ENCODE measurements around the gene LDB3.

Gene LDB3

DNA sequence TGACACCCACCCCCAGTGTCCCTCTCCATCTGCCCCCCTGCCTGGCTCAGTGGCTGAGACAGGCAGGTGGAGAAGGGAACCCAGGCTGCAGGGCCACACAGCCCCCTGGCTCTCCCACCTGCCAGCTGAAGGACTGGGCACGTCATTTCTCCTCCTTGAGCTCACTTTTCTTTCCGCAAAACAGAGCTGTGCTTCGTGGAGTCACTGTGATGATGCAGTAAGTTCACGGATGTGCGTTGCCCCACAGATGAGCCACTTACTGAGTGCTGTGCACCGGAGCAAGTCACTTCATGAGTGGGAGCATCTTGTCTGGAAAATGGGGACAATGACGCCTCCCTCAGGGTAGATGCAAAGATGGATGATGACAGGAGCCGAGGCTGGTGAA, 11.3 kb upstream of the LDB3 start:
- peaks cover 4% of the 10 kb centered on the region for H3K27me3 ChIP-seq (ENCODE audit: insufficient read depth, low read length, poor library complexity)

DNA sequence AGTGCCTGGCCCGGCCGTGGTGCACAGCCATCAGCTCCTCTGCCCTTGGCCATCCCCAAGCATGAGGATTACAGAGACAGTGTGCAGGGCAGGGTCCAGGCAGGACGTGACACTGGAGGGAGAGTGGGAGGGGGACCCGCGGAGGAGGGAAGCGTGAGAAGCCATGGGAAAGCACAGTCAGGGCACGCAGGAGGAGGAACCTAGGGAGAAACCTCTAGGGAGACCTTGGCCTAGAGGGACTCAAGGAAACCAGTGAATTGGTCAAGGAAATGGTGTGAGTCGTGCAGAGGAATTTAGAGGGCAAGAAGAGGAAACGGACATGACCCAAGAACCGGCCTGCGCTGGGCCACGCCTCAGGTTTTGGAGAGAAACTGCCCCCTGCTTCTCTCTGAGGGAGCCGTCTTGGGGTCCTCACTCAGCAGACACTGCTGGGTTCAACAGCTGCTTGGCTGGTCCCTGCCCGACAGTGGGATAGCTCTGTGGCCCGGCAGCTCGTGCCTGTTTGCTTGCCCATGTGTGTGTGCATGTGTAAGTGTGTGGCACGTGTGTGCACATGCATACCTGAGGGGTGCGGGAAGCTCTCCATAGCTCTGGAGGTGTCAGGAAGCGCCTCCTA, 10.8 kb upstream of the LDB3 start:
- TF ChIP-seq EZH2 (IDR thresholded peaks at IDR 0.05; ENCODE audit: borderline replicate concordance, low read depth, low read length, severe bottlenecking) = no peak
- TF ChIP-seq, protein P1, sequence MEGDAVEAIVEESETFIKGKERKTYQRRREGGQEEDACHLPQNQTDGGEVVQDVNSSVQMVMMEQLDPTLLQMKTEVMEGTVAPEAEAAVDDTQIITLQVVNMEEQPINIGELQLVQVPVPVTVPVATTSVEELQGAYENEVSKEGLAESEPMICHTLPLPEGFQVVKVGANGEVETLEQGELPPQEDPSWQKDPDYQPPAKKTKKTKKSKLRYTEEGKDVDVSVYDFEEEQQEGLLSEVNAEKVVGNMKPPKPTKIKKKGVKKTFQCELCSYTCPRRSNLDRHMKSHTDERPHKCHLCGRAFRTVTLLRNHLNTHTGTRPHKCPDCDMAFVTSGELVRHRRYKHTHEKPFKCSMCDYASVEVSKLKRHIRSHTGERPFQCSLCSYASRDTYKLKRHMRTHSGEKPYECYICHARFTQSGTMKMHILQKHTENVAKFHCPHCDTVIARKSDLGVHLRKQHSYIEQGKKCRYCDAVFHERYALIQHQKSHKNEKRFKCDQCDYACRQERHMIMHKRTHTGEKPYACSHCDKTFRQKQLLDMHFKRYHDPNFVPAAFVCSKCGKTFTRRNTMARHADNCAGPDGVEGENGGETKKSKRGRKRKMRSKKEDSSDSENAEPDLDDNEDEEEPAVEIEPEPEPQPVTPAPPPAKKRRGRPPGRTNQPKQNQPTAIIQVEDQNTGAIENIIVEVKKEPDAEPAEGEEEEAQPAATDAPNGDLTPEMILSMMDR (IDR thresholded peaks at IDR 0.05; ENCODE audit: borderline replicate concordance, extremely low read depth, low read length, poor library complexity, severe bottlenecking) = no peak
- Histone ChIP-seq H3K4me2 (ENCODE audit: insufficient read depth, low read length) (no peak overlapping the region), H3K4me1 (ENCODE audit: insufficient read depth, low read length) (no peaks in the 10 kb centered on the region), H4K20me1 (ENCODE audit: insufficient read depth, low read length) (no peaks in the 10 kb centered on the region), H3K9me3 (ENCODE audit: insufficient read depth, low read length, severe bottlenecking) (no peaks in the 10 kb centered on the region), H3K27me3 (ENCODE audit: insufficient read depth, low read length, poor library complexity) (peaks cover 4% of the 10 kb centered on the region), H3K27ac (ENCODE audit: low read length) (no peak overlapping the region), H3K79me2 (ENCODE audit: insufficient read depth, low read length) (no peaks in the 10 kb centered on the region), H3K9ac (ENCODE audit: low read depth, low read length) (no peak overlapping the region), H3K4me3 (ENCODE audit: low read depth in 1 of 2, low read length in 2 of 2) (no peak overlapping the region), H3K36me3 (ENCODE audit: insufficient read depth, low read length) (no peaks in the 10 kb centered on the region), H2AFZ (ENCODE audit: low read depth, low read length) (no peak overlapping the region)
- DNase-seq (no peak), ATAC-seq (ENCODE audit: insufficient read depth, low read depth) (no peak)

More for the DNA sequence above, 11.3 kb upstream of the LDB3 start:
- H3K9me3 ChIP-seq (ENCODE audit: insufficient read depth, low read length, severe bottlenecking) = no peaks in the 10 kb centered on the region
- no peak overlapping the region for H3K4me2 ChIP-seq (ENCODE audit: insufficient read depth, low read length)
- no peaks in the 10 kb centered on the region for H4K20me1 ChIP-seq (ENCODE audit: insufficient read depth, low read length)
- no peaks in the 10 kb centered on the region for H3K79me2 ChIP-seq (ENCODE audit: insufficient read depth, low read length)
- H2AFZ ChIP-seq (ENCODE audit: low read depth, low read length) = no peak overlapping the region
- no peak overlapping the region for H3K27ac ChIP-seq (ENCODE audit: low read length)
- no peaks in the 10 kb centered on the region for H3K36me3 ChIP-seq (ENCODE audit: insufficient read depth, low read length)
- TF ChIP-seq, protein P1 (IDR thresholded peaks at IDR 0.05; ENCODE audit: borderline replicate concordance, extremely low read depth, low read length, poor library complexity, severe bottlenecking) = no peak
- no peak for TF ChIP-seq EZH2 (IDR thresholded peaks at IDR 0.05; ENCODE audit: borderline replicate concordance, low read depth, low read length, severe bottlenecking)
- no peaks in the 10 kb centered on the region for H3K4me1 ChIP-seq (ENCODE audit: insufficient read depth, low read length)
- ATAC-seq (ENCODE audit: insufficient read depth, low read depth) = no peak
- H3K4me3 ChIP-seq (ENCODE audit: low read depth in 1 of 2, low read length in 2 of 2) = no peak overlapping the region
- no peak for DNase-seq
- no peak overlapping the region for H3K9ac ChIP-seq (ENCODE audit: low read depth, low read length)

DNA sequence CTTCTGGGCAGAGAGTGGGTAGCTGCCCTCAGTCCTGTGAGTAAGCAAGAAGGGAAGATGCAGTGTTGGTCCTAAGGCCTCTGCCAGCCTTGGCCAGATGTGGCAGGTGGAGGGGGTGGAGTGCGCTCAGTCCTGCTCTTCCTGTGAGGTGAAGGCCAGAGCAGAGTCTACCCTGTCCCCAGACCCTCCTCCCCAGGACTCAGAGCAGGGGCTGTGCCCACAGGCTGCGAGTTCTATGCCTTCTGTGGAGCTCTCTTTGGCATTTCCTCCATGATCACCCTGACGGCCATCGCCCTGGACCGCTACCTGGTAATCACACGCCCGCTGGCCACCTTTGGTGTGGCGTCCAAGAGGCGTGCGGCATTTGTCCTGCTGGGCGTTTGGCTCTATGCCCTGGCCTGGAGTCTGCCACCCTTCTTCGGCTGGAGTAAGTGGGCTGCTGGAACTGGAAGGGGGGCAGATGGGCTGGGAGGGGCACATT, 10.0 kb upstream of the LDB3 start:
- Histone ChIP-seq H3K4me1 (ENCODE audit: insufficient read depth, low read length) (no peaks in the 10 kb centered on the region), H3K36me3 (ENCODE audit: insufficient read depth, low read length) (no peaks in the 10 kb centered on the region), H3K79me2 (ENCODE audit: insufficient read depth, low read length) (no peaks in the 10 kb centered on the region), H3K4me3 (ENCODE audit: low read depth in 1 of 2, low read length in 2 of 2) (no peak overlapping the region), H3K4me2 (ENCODE audit: insufficient read depth, low read length) (no peak overlapping the region), H4K20me1 (ENCODE audit: insufficient read depth, low read length) (no peaks in the 10 kb centered on the region), H3K9me3 (ENCODE audit: insufficient read depth, low read length, severe bottlenecking) (no peaks in the 10 kb centered on the region), H2AFZ (ENCODE audit: low read depth, low read length) (no peak overlapping the region), H3K9ac (ENCODE audit: low read depth, low read length) (no peak overlapping the region), H3K27ac (ENCODE audit: low read length) (no peak overlapping the region), H3K27me3 (ENCODE audit: insufficient read depth, low read length, poor library complexity) (peaks cover 4% of the 10 kb centered on the region)
- no peak for TF ChIP-seq EZH2 (IDR thresholded peaks at IDR 0.05; ENCODE audit: borderline replicate concordance, low read depth, low read length, severe bottlenecking)
- TF ChIP-seq, protein P1 (IDR thresholded peaks at IDR 0.05; ENCODE audit: borderline replicate concordance, extremely low read depth, low read length, poor library complexity, severe bottlenecking) = no peak
- ATAC-seq (ENCODE audit: insufficient read depth, low read depth) (no peak), DNase-seq (no peak)
